ENCODE results near the gene CANT1. TPM values are rescaled to one million over a fixed set of nuclear protein-coding genes. Genes with fewer than 3 reads are reported as not detected.

The CANT1 gene
- total and polyA plus RNA-seq, 2 experiments from 2014 or later = 33.0 to 36.1 TPM

DNA sequence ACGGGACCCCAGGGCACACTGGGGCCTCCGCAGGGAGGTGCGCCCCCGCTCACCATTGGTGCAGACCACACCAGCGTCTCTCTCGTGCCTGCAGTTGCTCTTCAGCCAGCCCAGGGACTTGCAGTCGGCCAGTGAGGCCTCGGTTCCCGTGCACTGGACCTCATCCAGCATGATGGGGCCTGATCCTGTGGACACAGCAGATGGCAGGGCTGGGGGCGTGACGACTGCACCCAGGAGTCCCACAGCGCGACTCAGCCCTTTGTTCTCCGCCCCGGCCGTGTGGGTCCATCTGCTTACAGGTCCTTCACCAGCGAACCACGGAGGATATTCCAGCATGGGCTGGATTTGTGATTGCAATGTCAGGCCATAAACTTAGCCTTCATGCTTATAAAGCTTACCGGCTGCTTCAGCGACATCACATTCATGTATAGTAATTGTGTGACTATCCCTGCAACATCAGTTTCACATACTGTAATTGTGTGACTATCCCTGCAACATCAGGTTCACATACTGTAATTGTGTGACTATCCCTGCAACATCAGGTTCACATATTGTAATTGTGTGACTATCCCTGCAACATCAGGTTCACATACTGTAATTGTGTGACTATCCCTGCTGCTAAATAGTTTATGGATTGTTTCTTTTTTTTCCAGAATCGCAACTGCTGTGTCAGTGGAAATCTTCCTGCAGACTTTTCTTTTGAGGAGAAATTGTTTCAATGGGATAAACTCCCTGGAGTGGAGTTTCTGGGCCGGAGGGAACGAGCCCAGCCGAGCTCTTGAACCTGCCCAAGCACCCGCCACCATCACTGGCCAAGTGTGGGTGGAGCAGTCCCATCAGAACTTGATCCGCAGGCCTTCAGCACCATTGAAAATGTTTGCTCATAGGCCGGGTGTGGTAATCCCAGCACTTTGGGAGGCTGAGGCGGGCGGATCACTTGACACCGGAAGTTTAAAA is 34.7 kb downstream of the CANT1 start:
- peak; percentile 56 for DNase-seq (ENCODE audit: low spot score)
- peaks cover 16% of the 10 kb centered on the region for H3K79me2 ChIP-seq
- no peaks in the 10 kb centered on the region for H3K9me2 ChIP-seq (replicated peaks; ENCODE audit: insufficient read depth)
- TF ChIP-seq CTCF (IDR thresholded peaks at IDR 0.05; ENCODE audit: poor library complexity) (no peak), EZH2phosphoT487 (IDR thresholded peaks at IDR 0.05; ENCODE audit: low read depth, severe bottlenecking, unreplicated experiment) (no peak), EZH2 (IDR thresholded peaks at IDR 0.05; ENCODE audit: borderline replicate concordance) (no peak)
- H3K4me2 ChIP-seq = peak overlapping the region; percentile 56
- no peak overlapping the region for H3K4me3 ChIP-seq
- H3K27me3 ChIP-seq = no peaks in the 10 kb centered on the region
- no peaks in the 10 kb centered on the region for H4K20me1 ChIP-seq (ENCODE audit: insufficient read depth, poor library complexity, severe bottlenecking)
- no peak overlapping the region for H2AFZ ChIP-seq
- H3K4me1 ChIP-seq (ENCODE audit: insufficient read depth) = peaks cover 31% of the 10 kb centered on the region
- peak overlapping the region; percentile 64 for H3K27ac ChIP-seq
- WGBS (ENCODE audit: low lambda C conversion rate, missing lambda C conversion rate) = 67% methylated on average over 27 of the region's 30 CpGs
- no peaks in the 10 kb centered on the region for H3K9me3 ChIP-seq (ENCODE audit: low read depth)
- no peaks in the 10 kb centered on the region for H3K36me3 ChIP-seq (replicated peaks; ENCODE audit: insufficient read depth, low read depth)

DNA sequence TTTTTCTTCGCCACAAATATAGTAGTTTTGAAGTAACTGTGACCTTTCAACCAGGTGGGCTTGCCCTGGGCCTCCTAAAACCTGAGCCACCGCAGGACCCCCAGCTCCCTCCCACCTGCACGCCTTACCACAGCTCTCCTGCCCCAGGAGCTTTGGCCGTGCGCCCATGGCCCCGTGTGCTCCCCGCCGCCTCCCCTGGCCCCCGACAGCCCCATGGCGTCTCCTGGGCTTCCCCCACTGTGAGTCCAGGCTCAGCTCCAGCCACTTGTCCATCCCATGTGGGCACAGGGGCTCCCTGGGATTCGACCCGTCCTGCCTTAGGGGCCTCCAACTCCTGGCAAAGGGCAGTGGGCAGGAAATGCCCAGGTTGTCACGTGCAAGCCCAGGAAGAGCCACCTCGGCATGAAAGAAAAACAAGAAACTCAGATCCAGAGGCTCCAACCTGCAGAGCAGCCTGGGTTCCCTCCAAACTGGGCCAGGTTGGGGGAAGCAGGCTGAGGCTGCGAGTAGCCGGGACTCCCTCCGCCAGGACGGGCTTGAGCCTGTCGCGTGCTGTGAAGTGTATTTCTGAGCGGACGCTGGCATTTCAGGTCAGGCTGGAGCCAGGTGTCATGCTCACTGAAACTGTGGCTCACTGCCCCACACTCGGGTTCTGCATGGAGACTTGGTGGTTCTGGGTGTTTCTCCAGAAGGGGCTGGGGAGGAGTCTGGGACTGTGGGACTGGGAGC is 35.6 kb downstream of the CANT1 start:
- no peaks in the 10 kb centered on the region for H3K27me3 ChIP-seq
- no peak overlapping the region for H3K4me2 ChIP-seq
- peak; percentile 4 for DNase-seq (ENCODE audit: low spot score)
- H3K4me3 ChIP-seq = no peak overlapping the region
- H3K9me2 ChIP-seq (replicated peaks; ENCODE audit: insufficient read depth) = no peaks in the 10 kb centered on the region
- H3K36me3 ChIP-seq (replicated peaks; ENCODE audit: insufficient read depth, low read depth) = no peaks in the 10 kb centered on the region
- TF ChIP-seq CTCF (IDR thresholded peaks at IDR 0.05; ENCODE audit: poor library complexity) (no peak), EZH2phosphoT487 (IDR thresholded peaks at IDR 0.05; ENCODE audit: low read depth, severe bottlenecking, unreplicated experiment) (no peak), EZH2 (IDR thresholded peaks at IDR 0.05; ENCODE audit: borderline replicate concordance) (no peak)
- H2AFZ ChIP-seq = no peak overlapping the region
- H3K27ac ChIP-seq = no peak overlapping the region
- 92% methylated on average over 16 of the region's 23 CpGs for WGBS (ENCODE audit: low lambda C conversion rate, missing lambda C conversion rate)
- H3K9me3 ChIP-seq (ENCODE audit: low read depth) = no peaks in the 10 kb centered on the region
- H3K79me2 ChIP-seq = peaks cover 10% of the 10 kb centered on the region
- H3K4me1 ChIP-seq (ENCODE audit: insufficient read depth) = peaks cover 24% of the 10 kb centered on the region
- no peaks in the 10 kb centered on the region for H4K20me1 ChIP-seq (ENCODE audit: insufficient read depth, poor library complexity, severe bottlenecking)

GRCh38 chr17:78973196-78973595 is 36.4 kb downstream of the CANT1 start:
- 80% methylated on average over 11 of the region's 11 CpGs for WGBS (ENCODE audit: low lambda C conversion rate, missing lambda C conversion rate)
- peak; percentile 38 for DNase-seq (ENCODE audit: low spot score)
- Histone ChIP-seq H3K4me1 (ENCODE audit: insufficient read depth) (peaks cover 19% of the 10 kb centered on the region), H3K9me3 (ENCODE audit: low read depth) (no peaks in the 10 kb centered on the region), H3K4me2 (no peak overlapping the region), H3K36me3 (replicated peaks; ENCODE audit: insufficient read depth, low read depth) (no peaks in the 10 kb centered on the region), H2AFZ (no peak overlapping the region), H3K27me3 (no peaks in the 10 kb centered on the region), H4K20me1 (ENCODE audit: insufficient read depth, poor library complexity, severe bottlenecking) (no peaks in the 10 kb centered on the region), H3K4me3 (no peak overlapping the region), H3K9me2 (replicated peaks; ENCODE audit: insufficient read depth) (no peaks in the 10 kb centered on the region), H3K79me2 (peaks cover 2% of the 10 kb centered on the region), H3K27ac (no peak overlapping the region)
- TF ChIP-seq CTCF (IDR thresholded peaks at IDR 0.05; ENCODE audit: poor library complexity) = no peak
- no peak for TF ChIP-seq EZH2 (IDR thresholded peaks at IDR 0.05; ENCODE audit: borderline replicate concordance)
- no peak for TF ChIP-seq EZH2phosphoT487 (IDR thresholded peaks at IDR 0.05; ENCODE audit: low read depth, severe bottlenecking, unreplicated experiment)

Data from hepatocyte (in vitro differentiated cells).